ENCODE data around the gene PPP1R12B.
"Not testable (repeated sequence)": the region's sequence is repeated elsewhere in the genome, so short reads cannot be mapped to it uniquely, and the experiment has no call there.

Gene PPP1R12B

GRCh38 chr1:202588503-202589189, 240.1 kb downstream of the PPP1R12B start:
- DNase-seq: no peak

GRCh38 chr1:202589190-202589930, 240.9 kb downstream of the PPP1R12B start:
- DNase-seq: no peak

- no peak for DNase-seq
Measured at GRCh38 chr1:202590126-202590525, 241.6 kb downstream of the PPP1R12B start.

GRCh38 chr1:202590975-202591411, 242.5 kb downstream of the PPP1R12B start:
- DNase-seq: no peak

DNA sequence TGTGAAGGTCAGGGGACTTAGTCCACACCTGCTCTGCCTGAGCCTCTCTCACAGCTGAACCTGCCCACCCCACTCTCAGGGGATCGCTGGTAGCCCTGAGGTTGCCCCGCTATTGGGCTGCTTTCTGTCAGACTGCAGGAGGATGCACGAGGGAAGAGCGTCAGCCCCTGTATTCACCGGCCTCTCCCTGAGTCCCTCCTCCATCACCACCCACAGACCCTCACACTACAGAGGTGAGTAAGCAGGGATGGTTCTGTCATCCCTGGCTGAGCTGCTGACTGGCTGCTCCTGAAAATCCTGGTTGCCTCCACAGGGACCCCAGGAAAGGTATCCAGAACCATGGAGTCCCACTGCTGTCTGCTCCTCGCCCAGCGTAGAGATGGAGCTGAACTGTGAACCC, 243.0 kb downstream of the PPP1R12B start:
- no peak for DNase-seq

- no peak for DNase-seq
Measured at GRCh38 chr1:202592146-202592545, 243.6 kb downstream of the PPP1R12B start.

- DNase-seq: no peak
Measured at GRCh38 chr1:202593845-202594244, 245.3 kb downstream of the PPP1R12B start.

DNA sequence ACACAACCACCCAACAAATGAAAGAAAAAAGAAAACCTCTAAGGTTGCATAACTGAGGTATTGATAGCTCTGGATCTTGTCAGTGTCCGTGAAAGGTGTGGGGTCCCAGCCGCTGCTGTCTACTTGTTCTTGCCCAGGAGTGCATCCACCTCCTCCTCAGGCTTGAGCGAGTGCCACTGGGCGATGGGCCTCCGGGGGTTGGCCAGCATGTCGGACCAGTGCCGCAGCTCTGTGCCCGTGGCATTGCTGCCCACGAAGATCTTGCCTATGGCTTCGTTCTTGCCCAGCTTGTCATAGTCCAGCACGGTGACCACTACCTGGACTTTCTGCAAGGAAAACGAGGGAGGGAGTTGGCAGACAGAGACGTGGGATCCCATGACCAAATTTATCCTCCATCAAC, 248.1 kb downstream of the PPP1R12B start:
- DNase-seq: no peak

GRCh38 chr1:202597090-202597761, 248.7 kb downstream of the PPP1R12B start:
- no peak for DNase-seq

- DNase-seq: peak; percentile 12
Measured at GRCh38 chr1:202599669-202600431, 251.4 kb downstream of the PPP1R12B start.

GRCh38 chr1:202600432-202601041, 252.0 kb downstream of the PPP1R12B start:
- DNase-seq: no peak

DNA sequence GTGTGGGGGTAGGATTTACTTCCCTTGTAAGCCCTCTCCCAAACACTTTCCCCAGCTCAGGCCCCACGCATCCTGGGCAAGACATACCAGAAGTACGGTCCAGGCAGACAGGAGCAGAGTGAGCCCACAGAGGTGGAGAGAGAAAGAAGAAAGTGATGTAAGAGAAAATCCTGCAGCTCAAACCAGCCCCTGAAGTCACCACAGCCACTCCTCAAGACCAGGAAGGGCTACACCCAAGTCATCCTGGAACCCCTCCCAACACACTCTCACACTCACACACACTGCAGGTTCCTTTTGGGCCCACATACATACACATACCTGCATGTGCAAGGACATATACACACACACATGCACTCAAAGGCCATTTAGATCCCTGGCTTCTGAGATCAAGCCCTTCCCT, 254.9 kb downstream of the PPP1R12B start:
- no peak for DNase-seq

DNA sequence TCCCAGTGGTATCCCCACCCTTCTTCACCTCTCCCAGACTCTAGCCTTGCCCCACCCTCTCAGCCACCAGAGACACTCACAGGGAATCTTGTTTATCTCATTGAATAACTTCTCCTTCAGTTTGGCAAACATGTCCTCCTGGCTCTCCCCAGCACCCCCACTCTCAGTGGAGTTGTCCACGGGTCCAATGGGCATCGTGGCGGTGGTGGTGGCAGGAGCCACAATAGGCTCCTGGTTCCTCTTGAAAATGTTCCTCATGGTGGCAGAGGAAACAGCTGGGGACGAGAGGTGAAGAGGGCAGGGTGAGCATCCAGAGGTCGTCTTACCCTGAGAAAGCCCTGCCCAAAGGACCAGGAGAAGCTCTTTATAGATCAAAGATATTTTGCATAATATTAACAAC, 257.0 kb downstream of the PPP1R12B start:
- DNase-seq: no peak

DNA sequence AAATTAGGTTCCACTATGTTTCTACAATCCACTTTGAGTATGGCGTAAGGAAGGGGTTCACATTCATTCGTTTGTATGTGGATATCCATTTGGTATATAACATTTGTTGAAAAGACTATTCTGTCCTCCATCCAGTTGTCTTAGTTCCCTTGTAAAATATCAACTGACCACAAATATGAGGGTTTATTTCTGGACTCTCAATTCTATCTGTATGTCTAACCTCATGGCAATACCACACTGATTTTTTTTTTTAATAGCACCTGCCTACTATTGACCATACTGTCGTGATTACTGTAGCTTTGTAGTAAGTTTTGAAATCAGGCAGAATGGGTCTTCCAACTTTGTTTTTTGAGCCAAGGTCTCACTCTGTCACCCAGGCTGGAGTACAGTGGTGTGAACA, 263.5 kb downstream of the PPP1R12B start:
- not testable (repeated sequence) for DNase-seq

DNA sequence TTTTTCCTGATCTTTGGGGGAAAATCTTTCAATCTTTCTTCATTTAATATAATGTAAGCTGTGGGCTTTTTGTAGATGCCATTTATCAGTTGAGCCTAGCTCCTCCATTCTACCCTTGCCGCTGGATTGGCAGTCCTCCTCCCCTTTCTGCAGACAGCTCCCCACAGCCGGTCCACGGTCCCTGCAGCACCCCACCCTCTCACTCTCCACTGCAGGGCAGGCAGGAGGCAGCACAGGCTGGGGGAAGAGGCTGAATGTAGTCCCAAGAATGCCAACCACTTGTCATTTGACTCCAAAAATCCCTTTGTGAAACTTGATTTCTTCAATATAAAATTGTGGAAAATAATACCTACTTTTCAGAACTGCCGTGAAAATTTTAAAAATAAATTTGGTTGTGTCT, 265.1 kb downstream of the PPP1R12B start:
- DNase-seq: no peak

DNA sequence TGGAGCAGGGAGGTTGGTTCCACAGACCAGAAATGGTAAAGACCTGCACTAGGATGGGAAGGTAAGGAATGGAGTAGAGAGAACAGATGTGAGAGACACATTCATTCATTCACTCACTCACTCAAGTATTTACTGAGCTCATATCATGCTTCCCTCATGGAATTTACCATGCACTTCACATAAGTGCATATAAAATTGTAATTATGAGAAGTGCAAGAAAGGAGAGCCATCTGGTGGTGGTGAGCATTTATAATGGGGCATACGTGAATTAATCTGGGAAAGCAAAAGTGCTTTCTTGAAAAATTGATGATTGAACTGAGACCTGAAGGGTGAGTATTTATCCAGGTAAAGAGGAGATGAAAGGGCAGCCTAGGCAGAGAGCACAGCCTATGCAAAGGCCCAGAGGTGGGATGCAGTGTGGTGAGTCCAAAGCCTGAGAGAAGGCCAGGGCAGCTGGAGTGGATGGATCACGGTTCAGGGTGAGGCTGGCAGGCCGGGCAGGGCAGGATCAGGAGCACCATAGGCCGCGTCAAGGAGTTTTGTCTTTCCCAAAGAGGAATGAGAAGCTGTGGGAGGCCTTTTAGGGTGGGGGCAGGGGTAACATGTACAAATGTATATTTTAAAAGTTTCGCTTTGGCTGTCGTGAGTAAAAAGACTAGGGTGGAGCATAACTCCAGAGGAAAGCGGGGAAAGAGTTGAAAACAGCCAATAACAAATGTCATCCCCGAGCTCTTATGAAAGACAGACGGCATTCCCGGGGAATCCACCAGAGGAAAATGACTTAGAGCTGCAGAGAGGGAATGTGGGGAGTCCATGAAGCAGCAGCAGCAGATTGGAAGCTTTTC, 266.1 kb downstream of the PPP1R12B start:
- DNase-seq: not testable (repeated sequence)

GRCh38 chr1:202615208-202615500, 266.7 kb downstream of the PPP1R12B start:
- not testable (repeated sequence) for DNase-seq

- DNase-seq: no peak
Measured at GRCh38 chr1:202615501-202616354, 267.2 kb downstream of the PPP1R12B start.

DNA sequence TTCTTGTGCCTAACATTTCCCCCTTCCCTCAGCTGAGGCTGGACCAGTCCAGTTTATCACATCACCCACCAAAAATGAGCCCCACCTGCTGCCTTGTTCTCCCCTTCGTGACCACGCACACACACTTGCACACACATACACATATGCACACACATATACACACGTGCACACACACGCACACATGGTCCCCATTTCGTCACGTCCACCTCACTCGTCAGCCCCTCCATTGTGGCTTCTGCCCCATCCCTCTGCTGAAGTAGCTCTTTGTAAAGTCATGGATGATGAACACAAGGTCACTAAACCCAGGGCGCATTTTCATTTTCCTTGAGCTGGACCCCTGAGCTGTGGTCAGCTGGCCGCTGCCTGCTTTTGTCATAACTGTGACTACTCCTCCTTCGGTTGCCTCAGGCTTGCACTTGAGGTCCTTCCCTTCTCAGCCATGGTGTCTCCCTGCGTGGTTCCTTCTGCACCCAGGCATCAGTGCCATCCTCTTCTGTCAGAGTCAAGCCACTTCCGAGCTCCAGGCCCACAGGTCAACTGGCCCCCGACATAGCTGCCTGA, 267.9 kb downstream of the PPP1R12B start:
- DNase-seq: no peak

DNA sequence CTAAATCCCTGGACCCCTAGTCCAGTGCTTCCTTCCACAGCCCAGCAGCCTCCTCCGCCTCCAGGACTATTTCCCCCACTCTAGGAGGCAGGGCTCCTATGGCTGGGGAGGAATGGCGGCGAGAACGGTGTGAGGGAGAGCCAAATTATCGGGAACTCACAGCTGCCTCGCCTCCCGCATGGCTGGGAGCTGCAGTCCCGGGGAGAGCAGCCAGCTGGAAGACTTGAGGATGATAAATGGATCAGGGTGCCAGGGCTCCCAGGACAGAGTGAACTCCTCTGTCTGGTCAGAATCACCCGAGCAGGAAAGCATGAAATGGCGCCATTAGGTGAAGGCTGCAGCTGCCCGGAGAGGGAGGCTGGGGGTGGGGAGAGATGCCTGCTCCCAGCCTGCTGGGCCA, 270.5 kb downstream of the PPP1R12B start:
- not testable (repeated sequence) for DNase-seq

- no peak for DNase-seq
Measured at GRCh38 chr1:202619505-202619904, 271.0 kb downstream of the PPP1R12B start.
